ENCODE measurements around the gene GID8. TPM values are rescaled to one million over a fixed set of nuclear protein-coding genes. Genes with fewer than 3 reads are reported as not detected.

The GID8 gene
- polyA plus RNA-seq, 1 of the 3 experiments (the other 2 are of a cell fraction) = 18.1 TPM

GRCh38 chr20:62990306-62990825 lies 52.4 kb downstream of the GID8 start (continued):
- no peak for TF ChIP-seq CTCF (IDR thresholded peaks at IDR 0.05)
- TF ChIP-seq EZH2phosphoT487 (IDR thresholded peaks at IDR 0.05; ENCODE audit: borderline replicate concordance, low read depth) = no peak
- TF ChIP-seq ELF1 (IDR thresholded peaks at IDR 0.05) = no peak
- TF ChIP-seq TAF1 (IDR thresholded peaks at IDR 0.05; ENCODE audit: borderline replicate concordance, low read depth, low read length) = no peak
- TF ChIP-seq GABPA (IDR thresholded peaks at IDR 0.05; ENCODE audit: low read depth) = no peak
- TF ChIP-seq FOXM1 (IDR thresholded peaks at IDR 0.05; ENCODE audit: low read depth) = no peak

GRCh38 chr20:62991196-62991807 lies 53.4 kb downstream of the GID8 start:
- TF ChIP-seq SIN3A (IDR thresholded peaks at IDR 0.05; ENCODE audit: borderline replicate concordance, low read depth, low read length) (no peak), PBX3 (IDR thresholded peaks at IDR 0.05) (no peak), MXI1 (IDR thresholded peaks at IDR 0.05; ENCODE audit: low read depth, low read length) (no peak), IRF3 (IDR thresholded peaks at IDR 0.05; ENCODE audit: low read depth, low read length) (no peak), POLR2AphosphoS5 (IDR thresholded peaks at IDR 0.05; ENCODE audit: low read depth, low read length) (no peak), CTCF (IDR thresholded peaks at IDR 0.05) (no peak), TCF12 (IDR thresholded peaks at IDR 0.05) (no peak), ELF1 (IDR thresholded peaks at IDR 0.05) (no peak), USF1 (IDR thresholded peaks at IDR 0.05; ENCODE audit: borderline replicate concordance, low read depth) (no peak), USF2 (IDR thresholded peaks at IDR 0.05; ENCODE audit: borderline replicate concordance, low read depth, low read length) (no peak), SMC3 (IDR thresholded peaks at IDR 0.05; ENCODE audit: low read depth, low read length) (no peak), TEAD4 (IDR thresholded peaks at IDR 0.05; ENCODE audit: borderline replicate concordance, insufficient read depth) (no peak), NFIC (IDR thresholded peaks at IDR 0.05; ENCODE audit: borderline replicate concordance) (no peak), GATA2 (CRISPR knock-in tag; IDR thresholded peaks at IDR 0.05) (no peak), GABPA (IDR thresholded peaks at IDR 0.05; ENCODE audit: low read depth) (no peak)
- no peaks in the 10 kb centered on the region for H3K79me2 ChIP-seq (ENCODE audit: insufficient read depth)
- no peaks in the 10 kb centered on the region for H4K20me1 ChIP-seq (ENCODE audit: insufficient read depth)
- 36% methylated on average over 13 of the region's 13 CpGs for WGBS (ENCODE audit: low lambda C conversion rate)
- H2AFZ ChIP-seq (ENCODE audit: low read depth) = no peak overlapping the region
- DNase-seq = no peak
- H3K9me3 ChIP-seq = no peaks in the 10 kb centered on the region
- ChIA-PET CTCF (interaction anchor here (1.0 to 1.6 kb wide), 3 partner anchors 12 to 19 kb away, joined by 3 to 7 read pairs (median 3); no protein-coding TSS in a partner anchor), POLR2A (no interaction called here)
- H3K27me3 ChIP-seq (ENCODE audit: insufficient read depth) = peaks cover 61% of the 10 kb centered on the region
- H3K36me3 ChIP-seq (replicated peaks in 1 of 2; ENCODE audit: control insufficient read depth in 1 of 2, insufficient read depth in 2 of 2, low read length in 1 of 2) = no peaks in the 10 kb centered on the region
- H3K4me3 ChIP-seq (ENCODE audit: low read depth in 2 of 2, low read length in 1 of 2) = no peak overlapping the region
- H3K4me2 ChIP-seq = no peak overlapping the region
- H3K9ac ChIP-seq = no peak overlapping the region
- H3K4me1 ChIP-seq (ENCODE audit: control insufficient read depth in 1 of 2, insufficient read depth in 2 of 2, low read depth in 1 of 2, low read length in 1 of 2) = no peaks in the 10 kb centered on the region
- no peaks in the 10 kb centered on the region for H3F3A ChIP-seq (replicated peaks; ENCODE audit: insufficient read depth)
- no peak overlapping the region for H3K27ac ChIP-seq (ENCODE audit: low read depth in 2 of 2, low read length in 1 of 2)
- H3K9me2 ChIP-seq = no peaks in the 10 kb centered on the region

Data from SK-N-SH (cell line).